AG09309 (cell line): Measurements from ENCODE around the gene ERH.
A peak's percentile ranks its signal among the peaks of the same experiment; 100 is the strongest.

Source experiments
- DNase-seq: peaks from one replicate; pipeline ENCODE4 v3.0.0-alpha.2; 2010; ENCODE audit warnings: low read depth
- H3K4me3 ChIP-seq: 2 replicates; pipeline ENCODE4 v1.5.1; 2011; ENCODE audit warnings: mild to moderate bottlenecking, low read depth, low read length, moderate library complexity; ENCODE audit not compliant: control insufficient read depth
- CTCF ChIP-seq: IDR thresholded peaks from 2 replicates; pipeline ENCODE4 v1.5.1; 2011; ENCODE audit warnings: mild to moderate bottlenecking, low read depth, low read length, inconsistent platforms; ENCODE audit not compliant: insufficient read depth, control insufficient read depth; ENCODE audit errors: missing control alignments

ERH gene

GRCh38 chr14:69346710-69347109, 51.4 kb downstream of the ERH start:
- no peak overlapping the region for H3K4me3 ChIP-seq
- no peak for DNase-seq
- TF ChIP-seq CTCF, result peak; percentile 72

- DNase-seq, result no peak
- TF ChIP-seq CTCF, result no peak
- H3K4me3 ChIP-seq, result no peak overlapping the region
Observed at GRCh38 chr14:69345402-69345801, 52.7 kb downstream of the ERH start.

- no peak for TF ChIP-seq CTCF
- DNase-seq, result no peak
- H3K4me3 ChIP-seq, result no peak overlapping the region
Observed at GRCh38 chr14:69344171-69344570, 53.9 kb downstream of the ERH start.

- H3K4me3 ChIP-seq, result no peak overlapping the region
- DNase-seq, result no peak
- TF ChIP-seq CTCF, result no peak
Observed at GRCh38 chr14:69342928-69343525, 55.1 kb downstream of the ERH start.

GRCh38 chr14:69339426-69339825, 58.7 kb downstream of the ERH start:
- no peak for DNase-seq
- H3K4me3 ChIP-seq, result no peak overlapping the region
- TF ChIP-seq CTCF, result no peak

GRCh38 chr14:69337984-69338383, 60.1 kb downstream of the ERH start:
- H3K4me3 ChIP-seq, result no peak overlapping the region
- TF ChIP-seq CTCF, result no peak
- DNase-seq, result no peak

GRCh38 chr14:69335371-69335771, 62.7 kb downstream of the ERH start:
- no peak overlapping the region for H3K4me3 ChIP-seq
- DNase-seq, result peak; percentile 27
- no peak for TF ChIP-seq CTCF
